Lower lobe of right lung (tissue), 2 donors: ENCODE results near the gene SPATA12. TPM values are rescaled to one million over a fixed set of nuclear protein-coding genes. Genes with fewer than 3 reads are reported as not detected.

Experiments
- ATAC-seq, 2 donors: fragments of 200-7000 bp; cut with Tn5 transposase; one replicate each; pipeline ENCODE4 v1.9.1; 2020 to 2022; ENCODE audit warnings: mild to moderate bottlenecking in 2 of 2, moderate library complexity in 2 of 2
- DNase-seq: peaks from one replicate; pipeline ENCODE4 v3.0.0-alpha.2; 2020
- H3K27ac ChIP-seq: fragments of 200-600 bp; one replicate; pipeline ENCODE4 v1.8.0; 2022
- H3K27me3 ChIP-seq: fragments of 200-600 bp; one replicate; pipeline ENCODE4 v1.8.0; 2022; ENCODE audit warnings: low read depth
- H3K36me3 ChIP-seq: fragments of 200-600 bp; one replicate; pipeline ENCODE4 v1.8.0; 2022; ENCODE audit warnings: mild to moderate bottlenecking
- H3K4me1 ChIP-seq: fragments of 200-600 bp; one replicate; pipeline ENCODE4 v1.8.0; 2022
- H3K4me3 ChIP-seq: fragments of 200-600 bp; one replicate; pipeline ENCODE4 v1.8.0; 2022; ENCODE audit warnings: mild to moderate bottlenecking
- H3K9me3 ChIP-seq: fragments of 200-600 bp; one replicate; pipeline ENCODE4 v1.8.0; 2022
- CTCF ChIP-seq: fragments of 200-600 bp; IDR thresholded peaks from one replicate; pipeline ENCODE4 v1.8.0; 2022; ENCODE audit warnings: antibody characterized with exemption, mild to moderate bottlenecking
- intact Hi-C: fragments of 100-400 bp; cut with DNase I; formaldehyde crosslinking; loops from one replicate; pipeline ENCODE4 v1.11.0; 2022
- total RNA-seq: library from RNA; stranded (reverse); fragmentation: NEBNext Ultra II Directional; extraction: Animal tissue kit (Norgen Biotek cat#: 25700); gene quantifications from one replicate; pipeline ENCODE4 v1.2.1, GENCODE V29; 2021
- donor health status: DM: no; HTN: yes; CAD: no; lungs with severe emphysema.

SPATA12 gene
- total RNA-seq, 1 donor from 2014 or later: 0.15 TPM

- no peaks in the 10 kb centered on the region for H3K9me3 ChIP-seq
- ATAC-seq (no peak), DNase-seq (no peak)
- no peak overlapping the region for H3K4me3 ChIP-seq
- no peak overlapping the region for H3K27ac ChIP-seq
- no peak for TF ChIP-seq CTCF
- H3K36me3 ChIP-seq: no peaks in the 10 kb centered on the region
- H3K4me1 ChIP-seq: no peaks in the 10 kb centered on the region
- H3K27me3 ChIP-seq: no peaks in the 10 kb centered on the region
- intact Hi-C loops: no loop called here
Observed at GRCh38 chr3:57088503-57088902, 28.0 kb downstream of the SPATA12 start.

DNA sequence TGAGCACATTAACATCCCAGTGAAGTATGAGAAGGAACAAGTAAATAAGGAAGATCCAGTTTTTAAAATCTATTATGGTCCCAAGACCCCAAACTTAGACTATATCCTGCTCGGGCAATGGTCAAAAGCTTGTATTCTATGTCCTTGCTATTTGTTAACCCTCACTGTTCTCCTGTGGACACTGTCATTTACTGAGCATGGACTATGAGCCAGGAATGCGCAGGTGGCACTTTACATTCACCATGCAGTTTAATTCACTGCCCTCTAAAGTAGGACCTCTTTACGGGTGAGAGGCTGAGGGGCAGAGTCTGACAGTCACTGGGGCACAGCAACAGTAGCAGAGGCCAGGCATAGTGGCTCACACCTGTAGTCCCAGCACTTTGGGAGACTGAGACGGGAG, 28.6 kb downstream of the SPATA12 start:
- H3K4me1 ChIP-seq: no peaks in the 10 kb centered on the region
- H3K4me3 ChIP-seq: no peak overlapping the region
- DNase-seq (no peak), ATAC-seq (no peak)
- H3K27ac ChIP-seq: no peak overlapping the region
- no peaks in the 10 kb centered on the region for H3K9me3 ChIP-seq
- H3K27me3 ChIP-seq: no peaks in the 10 kb centered on the region
- TF ChIP-seq CTCF: no peak
- no peaks in the 10 kb centered on the region for H3K36me3 ChIP-seq
- intact Hi-C loops: no loop called here

DNA sequence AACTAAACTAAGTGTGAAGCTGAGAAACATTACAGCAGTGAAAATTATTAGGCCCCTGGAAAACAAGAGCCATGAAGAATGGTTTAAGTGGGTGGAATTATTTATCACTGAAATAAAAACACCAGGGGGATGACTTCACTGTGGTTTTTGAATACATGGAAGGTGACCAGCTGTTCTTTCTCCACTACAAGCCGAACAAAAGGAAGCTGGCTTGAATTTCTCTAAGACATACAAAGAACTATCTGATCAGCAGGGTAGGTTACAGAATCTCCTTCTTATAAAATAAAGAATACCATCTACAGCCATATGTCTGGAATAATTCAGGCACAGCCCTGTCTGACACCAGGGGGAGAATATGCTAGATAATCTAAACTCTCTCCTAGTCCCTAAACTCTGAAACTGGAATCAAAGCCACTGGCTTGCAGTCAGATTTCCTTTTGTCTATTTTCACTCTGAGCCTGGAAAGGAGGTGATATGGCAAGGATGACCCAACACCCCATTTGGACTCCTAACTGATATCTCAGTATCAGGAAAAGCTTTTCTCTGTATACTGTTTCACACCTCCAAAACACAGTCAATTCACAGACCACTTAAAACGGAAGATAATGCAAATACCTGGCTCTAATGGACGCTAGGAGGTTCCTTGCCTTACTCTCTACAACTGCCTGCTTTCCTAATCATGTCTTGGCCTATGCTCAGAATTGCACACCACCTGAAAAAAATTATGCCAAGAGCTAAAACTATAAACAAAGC, 31.2 kb downstream of the SPATA12 start:
- no peak for TF ChIP-seq CTCF
- Histone ChIP-seq H3K27ac (no peak overlapping the region), H3K27me3 (no peaks in the 10 kb centered on the region), H3K4me1 (no peaks in the 10 kb centered on the region), H3K4me3 (no peak overlapping the region), H3K9me3 (no peaks in the 10 kb centered on the region), H3K36me3 (no peaks in the 10 kb centered on the region)
- intact Hi-C loops: no loop called here
- DNase-seq (no peak), ATAC-seq (no peak)

DNA sequence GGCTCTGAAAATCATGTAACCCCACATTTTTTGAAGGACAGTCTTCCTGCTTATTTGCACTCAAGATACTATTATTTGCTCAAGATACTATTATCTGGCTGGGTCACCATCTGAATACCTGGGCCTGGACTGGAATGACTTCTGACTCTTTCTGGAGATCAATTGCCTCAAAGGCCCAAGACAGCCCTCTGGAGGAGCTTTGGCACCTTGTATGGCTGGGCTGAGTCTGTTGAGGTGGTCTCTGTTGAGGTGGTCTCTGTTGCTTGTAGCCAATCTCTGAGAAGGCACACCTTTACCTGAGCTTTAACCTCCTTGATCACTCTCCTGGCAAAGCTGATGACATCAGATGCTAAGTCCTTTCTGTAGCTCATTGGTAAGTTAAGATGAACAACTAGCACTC, 33.0 kb downstream of the SPATA12 start:
- H3K4me3 ChIP-seq: no peak overlapping the region
- no peaks in the 10 kb centered on the region for H3K36me3 ChIP-seq
- H3K27me3 ChIP-seq: no peaks in the 10 kb centered on the region
- no peaks in the 10 kb centered on the region for H3K9me3 ChIP-seq
- intact Hi-C loops: no loop called here
- no peak overlapping the region for H3K27ac ChIP-seq
- TF ChIP-seq CTCF: no peak
- no peak for DNase-seq
- no peaks in the 10 kb centered on the region for H3K4me1 ChIP-seq
- ATAC-seq: no peak

DNA sequence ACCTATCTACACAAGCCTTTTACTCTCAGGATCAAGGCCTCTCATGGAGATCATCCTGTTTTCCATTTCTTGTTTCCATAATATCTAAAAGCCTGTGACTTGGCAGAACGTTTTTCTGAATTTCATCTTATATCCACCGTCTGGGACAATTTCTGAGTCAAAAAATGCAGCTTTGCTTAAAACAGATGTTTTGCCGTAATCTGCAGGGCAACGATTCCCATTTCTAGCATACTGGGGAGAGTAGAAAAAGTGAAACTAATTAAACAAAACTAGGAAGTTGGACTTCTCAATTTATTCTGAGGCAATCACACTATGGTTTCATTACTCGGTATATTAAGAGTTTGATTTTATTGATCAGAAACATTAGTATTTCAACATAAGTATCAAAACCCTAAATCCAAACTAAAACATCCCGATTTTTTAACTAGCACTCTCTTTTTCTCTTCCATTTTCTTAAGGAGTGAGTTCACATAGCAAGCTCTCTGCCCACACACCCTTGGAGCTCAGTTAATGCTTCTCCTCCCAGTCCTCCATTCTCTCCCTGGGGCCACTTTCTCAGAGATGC, 33.6 kb downstream of the SPATA12 start:
- no peak overlapping the region for H3K27ac ChIP-seq
- H3K4me1 ChIP-seq: no peaks in the 10 kb centered on the region
- no peak for DNase-seq
- H3K9me3 ChIP-seq: no peaks in the 10 kb centered on the region
- peak overlapping the region; percentile 11 for H3K4me3 ChIP-seq
- H3K27me3 ChIP-seq: no peaks in the 10 kb centered on the region
- no peak for TF ChIP-seq CTCF
- H3K36me3 ChIP-seq: no peaks in the 10 kb centered on the region
- ATAC-seq: no peak
- intact Hi-C loops: no loop called here
